Measurements from ENCODE around the gene TREM1.

DNA sequence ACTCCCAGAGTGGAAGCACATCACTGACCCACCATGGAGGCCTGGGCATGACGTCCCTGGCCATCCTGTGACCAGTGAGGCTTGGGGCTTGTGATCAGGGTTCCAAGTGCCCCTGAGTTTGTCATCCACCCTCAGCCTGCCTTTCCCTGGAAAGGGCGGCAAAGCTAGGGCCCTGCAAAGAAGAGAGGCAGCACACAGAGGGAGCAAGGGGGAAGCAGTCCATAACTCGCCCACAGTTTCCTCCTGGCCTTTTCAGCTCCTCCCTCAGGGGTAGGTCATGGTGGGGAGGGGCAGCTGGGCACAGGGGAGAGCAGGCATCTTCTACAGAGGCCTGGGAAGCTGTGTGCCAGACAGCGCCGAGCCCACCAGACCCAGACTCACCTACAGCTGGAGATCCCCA, 48.8 kb upstream of the TREM1 start, which contains the start of gene NCR2:
- TF ChIP-seq EZH2phosphoT487 (IDR thresholded peaks at IDR 0.05; ENCODE audit: borderline replicate concordance, low read depth, low read length) (no peak), CTCF (conservative IDR thresholded peaks at IDR 0.05; ENCODE audit: low read length) (no peak)
